Measurements from ENCODE around the gene BICRAL.

GRCh38 chr6:42911171-42912021, 129.5 kb downstream of the BICRAL start:
- TF ChIP-seq EZH2 (IDR thresholded peaks at IDR 0.05; ENCODE audit: insufficient read depth, poor library complexity, severe bottlenecking), result no peak
- no peak for TF ChIP-seq EZH2phosphoT487 (IDR thresholded peaks at IDR 0.05; ENCODE audit: insufficient read depth, low read depth)
